Fibroblast of lung (primary cell): ENCODE results near the gene IFT81.

Experiments
- CTCF ChIP-seq, 2 donors: IDR thresholded peaks in 1 of 2; conservative IDR thresholded peaks in 1 of 2; 1 replicate in 1 of 2; 2 replicates in 1 of 2; pipeline ENCODE4 v1.5.1; 2011 to 2012; ENCODE audit warnings: low read length in 2 of 2, control low read depth in 1 of 2, inconsistent platforms in 1 of 2, low read depth in 1 of 2, mild to moderate bottlenecking in 1 of 2
- EZH2 ChIP-seq: IDR thresholded peaks from 2 replicates; pipeline ENCODE4 v1.5.1; 2012; ENCODE audit warnings: low read length, control low read depth, mild to moderate bottlenecking; ENCODE audit errors: missing control alignments

GRCh38 chr12:110249716-110250225 is 125.6 kb downstream of the IFT81 start:
- TF ChIP-seq EZH2 (no peak), CTCF (conservative IDR thresholded peaks at IDR 0.05 in 1 of 2, IDR thresholded peaks at IDR 0.05 in 1 of 2; ENCODE audit: low read depth in 1 of 2, low read length in 2 of 2) (no peak)
